Measurements from ENCODE around the gene ZNF789. TPM values are rescaled to one million over a fixed set of nuclear protein-coding genes. Genes with fewer than 3 reads are reported as not detected.

The ZNF789 gene
- total and polyA plus RNA-seq, 9 of the 15 experiments (the other 6 are each of a cell fraction or from before 2014, with no cell fraction given) = 6.1 to 57.0 (median 24.8) TPM

- TF ChIP-seq, protein P1, sequence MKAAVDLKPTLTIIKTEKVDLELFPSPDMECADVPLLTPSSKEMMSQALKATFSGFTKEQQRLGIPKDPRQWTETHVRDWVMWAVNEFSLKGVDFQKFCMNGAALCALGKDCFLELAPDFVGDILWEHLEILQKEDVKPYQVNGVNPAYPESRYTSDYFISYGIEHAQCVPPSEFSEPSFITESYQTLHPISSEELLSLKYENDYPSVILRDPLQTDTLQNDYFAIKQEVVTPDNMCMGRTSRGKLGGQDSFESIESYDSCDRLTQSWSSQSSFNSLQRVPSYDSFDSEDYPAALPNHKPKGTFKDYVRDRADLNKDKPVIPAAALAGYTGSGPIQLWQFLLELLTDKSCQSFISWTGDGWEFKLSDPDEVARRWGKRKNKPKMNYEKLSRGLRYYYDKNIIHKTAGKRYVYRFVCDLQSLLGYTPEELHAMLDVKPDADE (conservative IDR thresholded peaks at IDR 0.05; ENCODE audit: control insufficient read depth, low read depth, low read length) = peak; percentile 90
- TF ChIP-seq KAT7 (CRISPR knock-in tag; IDR thresholded peaks at IDR 0.05; ENCODE audit: borderline replicate concordance) = peak; percentile 84; the same call in 1 of the 2 replicates
- peak; percentile 76 to 80 for TF ChIP-seq NRF1 (conservative IDR thresholded peaks at IDR 0.05 in 1 of 2, IDR thresholded peaks at IDR 0.05 in 1 of 2)
- TF ChIP-seq AFF4 (CRISPR knock-in tag; IDR thresholded peaks at IDR 0.05) = 0 out of 2 replicates have a peak, but pooled peaks have one; percentile 90
- no peak for TF ChIP-seq CHCHD3 (CRISPR knock-in tag; IDR thresholded peaks at IDR 0.05)
- TF ChIP-seq, protein P2, sequence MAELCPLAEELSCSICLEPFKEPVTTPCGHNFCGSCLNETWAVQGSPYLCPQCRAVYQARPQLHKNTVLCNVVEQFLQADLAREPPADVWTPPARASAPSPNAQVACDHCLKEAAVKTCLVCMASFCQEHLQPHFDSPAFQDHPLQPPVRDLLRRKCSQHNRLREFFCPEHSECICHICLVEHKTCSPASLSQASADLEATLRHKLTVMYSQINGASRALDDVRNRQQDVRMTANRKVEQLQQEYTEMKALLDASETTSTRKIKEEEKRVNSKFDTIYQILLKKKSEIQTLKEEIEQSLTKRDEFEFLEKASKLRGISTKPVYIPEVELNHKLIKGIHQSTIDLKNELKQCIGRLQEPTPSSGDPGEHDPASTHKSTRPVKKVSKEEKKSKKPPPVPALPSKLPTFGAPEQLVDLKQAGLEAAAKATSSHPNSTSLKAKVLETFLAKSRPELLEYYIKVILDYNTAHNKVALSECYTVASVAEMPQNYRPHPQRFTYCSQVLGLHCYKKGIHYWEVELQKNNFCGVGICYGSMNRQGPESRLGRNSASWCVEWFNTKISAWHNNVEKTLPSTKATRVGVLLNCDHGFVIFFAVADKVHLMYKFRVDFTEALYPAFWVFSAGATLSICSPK (IDR thresholded peaks at IDR 0.05; ENCODE audit: borderline replicate concordance) = no peak
- TF ChIP-seq FOXA1 (IDR thresholded peaks at IDR 0.05; ENCODE audit: borderline replicate concordance) = no peak
- no peak for TF ChIP-seq CAMTA2 (CRISPR knock-in tag; conservative IDR thresholded peaks at IDR 0.05)
- TF ChIP-seq, protein P3, sequence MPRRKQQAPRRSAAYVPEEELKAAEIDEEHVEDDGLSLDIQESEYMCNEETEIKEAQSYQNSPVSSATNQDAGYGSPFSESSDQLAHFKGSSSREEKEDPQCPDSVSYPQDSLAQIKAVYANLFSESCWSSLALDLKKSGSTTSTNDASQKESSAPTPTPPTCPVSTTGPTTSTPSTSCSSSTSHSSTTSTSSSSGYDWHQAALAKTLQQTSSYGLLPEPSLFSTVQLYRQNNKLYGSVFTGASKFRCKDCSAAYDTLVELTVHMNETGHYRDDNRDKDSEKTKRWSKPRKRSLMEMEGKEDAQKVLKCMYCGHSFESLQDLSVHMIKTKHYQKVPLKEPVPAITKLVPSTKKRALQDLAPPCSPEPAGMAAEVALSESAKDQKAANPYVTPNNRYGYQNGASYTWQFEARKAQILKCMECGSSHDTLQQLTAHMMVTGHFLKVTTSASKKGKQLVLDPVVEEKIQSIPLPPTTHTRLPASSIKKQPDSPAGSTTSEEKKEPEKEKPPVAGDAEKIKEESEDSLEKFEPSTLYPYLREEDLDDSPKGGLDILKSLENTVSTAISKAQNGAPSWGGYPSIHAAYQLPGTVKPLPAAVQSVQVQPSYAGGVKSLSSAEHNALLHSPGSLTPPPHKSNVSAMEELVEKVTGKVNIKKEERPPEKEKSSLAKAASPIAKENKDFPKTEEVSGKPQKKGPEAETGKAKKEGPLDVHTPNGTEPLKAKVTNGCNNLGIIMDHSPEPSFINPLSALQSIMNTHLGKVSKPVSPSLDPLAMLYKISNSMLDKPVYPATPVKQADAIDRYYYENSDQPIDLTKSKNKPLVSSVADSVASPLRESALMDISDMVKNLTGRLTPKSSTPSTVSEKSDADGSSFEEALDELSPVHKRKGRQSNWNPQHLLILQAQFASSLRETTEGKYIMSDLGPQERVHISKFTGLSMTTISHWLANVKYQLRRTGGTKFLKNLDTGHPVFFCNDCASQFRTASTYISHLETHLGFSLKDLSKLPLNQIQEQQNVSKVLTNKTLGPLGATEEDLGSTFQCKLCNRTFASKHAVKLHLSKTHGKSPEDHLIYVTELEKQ (CRISPR knock-in tag; IDR thresholded peaks at IDR 0.05) = no peak
- no peak for TF ChIP-seq CHAMP1 (IDR thresholded peaks at IDR 0.05)
- no peak for TF ChIP-seq COPS2 (conservative IDR thresholded peaks at IDR 0.05)
- peak; percentile 88 for TF ChIP-seq ASH1L (IDR thresholded peaks at IDR 0.05; ENCODE audit: borderline replicate concordance, low read depth, partially characterized antibody)
- TF ChIP-seq SMAD4 (CRISPR knock-in tag; conservative IDR thresholded peaks at IDR 0.05) = no peak
These were observed 32.1 kb downstream of the ZNF789 start, which contains the start of gene ZKSCAN5 (continued) for GRCh38 chr7:99504603-99505323.

Measured in K562 (cell line).